CD4-positive, alpha-beta T cell treated with Interleukin-1 beta for 1 hour (primary cell): ENCODE data around the gene LIPF.
A peak's percentile ranks its signal among the peaks of the same experiment; 100 is the strongest.
"Not testable (repeated sequence)": the region's sequence is repeated elsewhere in the genome, so short reads cannot be mapped to it uniquely, and the experiment has no call there.

Experiments used
- DNase-seq, 2 donors: peaks; one replicate each; pipeline ENCODE4 v3.0.0-alpha.2; 2020 to 2022

The LIPF gene

GRCh38 chr10:88676283-88677060 lies 12.2 kb downstream of the LIPF start:
- no peak for DNase-seq

DNA sequence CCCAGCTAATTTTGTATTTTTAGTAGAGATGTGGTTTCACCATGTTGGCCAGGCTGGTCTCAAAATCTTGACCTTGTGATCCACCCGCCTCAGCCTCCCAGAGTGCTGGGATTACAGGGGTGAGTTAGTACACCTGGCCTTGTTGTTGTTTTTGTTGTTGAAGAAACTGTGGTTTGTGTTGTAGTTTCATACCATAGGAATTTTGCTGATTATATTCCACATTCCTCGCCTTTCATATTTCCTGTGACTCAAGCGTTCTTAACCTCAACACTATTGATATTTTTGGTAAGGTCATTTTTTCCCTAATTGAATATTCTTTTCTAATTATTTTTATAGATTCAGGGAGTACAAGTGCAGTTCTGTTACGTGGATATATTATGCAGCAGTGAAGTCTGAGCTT lies 16.7 kb downstream of the LIPF start:
- no peak for DNase-seq

DNA sequence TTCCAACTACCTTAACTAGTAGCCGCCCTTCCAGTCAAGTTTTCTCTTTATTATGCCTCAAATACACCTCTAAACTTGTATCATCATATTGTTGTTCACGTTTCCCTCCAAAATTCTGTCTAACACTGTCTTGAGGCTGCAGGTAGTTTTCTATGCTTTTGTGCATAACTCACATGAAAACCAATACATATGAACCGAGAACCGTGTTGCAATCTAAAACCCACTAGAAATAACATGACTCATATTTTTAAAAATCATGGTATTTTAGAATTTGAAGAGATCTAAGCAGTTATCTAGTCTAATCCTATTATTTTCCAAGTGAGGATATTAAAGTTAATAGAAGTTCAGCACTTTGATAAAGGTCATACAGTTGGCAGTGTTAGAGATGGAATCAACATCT lies 18.2 kb downstream of the LIPF start:
- no peak for DNase-seq

- DNase-seq, result peak in 1 of 2 donors; percentile 29
Measured at GRCh38 chr10:88687853-88688467, 23.7 kb downstream of the LIPF start.

DNA sequence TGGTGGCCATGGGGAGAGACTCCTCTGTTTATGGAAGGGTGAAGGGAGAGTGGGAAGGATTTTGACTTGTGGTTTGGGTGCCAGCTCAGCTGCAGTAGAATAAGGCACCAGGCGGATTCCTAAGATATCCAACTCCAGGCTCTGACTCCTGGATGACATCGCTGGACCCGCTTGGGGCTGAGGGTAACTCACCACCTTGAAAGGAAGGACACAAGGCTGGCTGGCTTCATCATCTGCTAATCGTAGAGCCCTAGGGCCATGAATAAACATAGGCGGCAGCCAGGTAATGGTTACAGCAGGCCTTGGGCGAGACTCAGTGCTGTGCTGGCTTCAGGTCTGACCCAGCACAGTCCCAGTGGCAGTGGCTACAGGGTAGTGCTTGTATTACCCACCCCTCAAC lies 25.1 kb downstream of the LIPF start:
- no peak for DNase-seq

DNA sequence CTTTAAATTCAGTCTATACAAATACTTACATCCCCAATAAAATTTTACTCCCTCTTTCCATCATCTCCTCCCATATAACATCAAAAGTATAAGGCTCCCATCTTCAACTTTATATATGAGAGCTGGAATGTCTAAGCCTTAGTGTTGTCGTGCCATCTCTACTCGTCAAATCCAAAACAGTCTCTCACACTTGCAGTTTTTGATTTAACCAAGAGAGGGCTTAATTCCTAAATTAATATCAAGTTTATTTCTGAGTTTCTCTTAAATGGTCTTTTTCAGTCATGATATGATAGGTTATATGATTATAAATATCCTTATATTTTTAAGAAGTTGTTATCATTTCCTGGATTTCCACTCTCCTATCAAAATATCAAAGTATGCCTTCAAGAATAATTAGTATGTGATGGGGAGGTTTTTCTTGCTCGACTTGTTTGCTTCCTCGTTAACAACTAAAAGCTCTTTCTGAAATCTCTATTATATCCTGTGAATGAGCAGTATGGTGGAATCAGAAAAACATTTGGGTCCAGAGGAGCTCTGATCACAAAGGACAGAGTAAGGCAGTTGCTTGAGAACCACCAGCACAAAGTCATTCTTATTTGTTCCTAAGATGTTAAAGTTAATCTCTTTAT lies 29.3 kb downstream of the LIPF start:
- no peak for DNase-seq

GRCh38 chr10:88702848-88703597 lies 38.8 kb downstream of the LIPF start:
- DNase-seq, result no peak

DNA sequence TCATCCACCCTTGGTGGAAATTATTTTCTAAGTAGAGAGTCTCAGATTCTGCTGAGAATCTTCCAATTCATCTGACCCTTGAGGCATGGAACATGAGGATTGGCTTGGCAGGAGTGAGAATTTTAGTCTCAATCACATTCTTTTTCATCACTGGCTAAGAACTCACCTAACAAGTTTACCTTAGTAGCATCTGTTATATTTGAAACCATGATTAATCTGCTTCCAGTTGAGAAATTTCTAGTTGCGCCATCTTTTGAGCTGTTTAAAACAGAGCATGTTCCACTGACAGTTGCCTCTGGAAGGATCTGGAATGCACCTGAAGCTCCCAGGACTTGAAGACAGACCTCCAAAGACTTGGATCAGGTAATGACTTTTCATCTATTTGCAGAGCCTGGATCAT lies 41.7 kb downstream of the LIPF start, which contains the start of gene LIPK:
TSS of gene LIPK (plus strand) at position 292 of the 400 bp plus-strand sequence. CDS start 18,295 bp downstream, outside the sequence.
- no peak for DNase-seq

- DNase-seq, result no peak
Measured at GRCh38 chr10:88707429-88708155, 43.4 kb downstream of the LIPF start.

GRCh38 chr10:88709361-88709760 lies 45.1 kb downstream of the LIPF start:
- not testable (repeated sequence) for DNase-seq

DNA sequence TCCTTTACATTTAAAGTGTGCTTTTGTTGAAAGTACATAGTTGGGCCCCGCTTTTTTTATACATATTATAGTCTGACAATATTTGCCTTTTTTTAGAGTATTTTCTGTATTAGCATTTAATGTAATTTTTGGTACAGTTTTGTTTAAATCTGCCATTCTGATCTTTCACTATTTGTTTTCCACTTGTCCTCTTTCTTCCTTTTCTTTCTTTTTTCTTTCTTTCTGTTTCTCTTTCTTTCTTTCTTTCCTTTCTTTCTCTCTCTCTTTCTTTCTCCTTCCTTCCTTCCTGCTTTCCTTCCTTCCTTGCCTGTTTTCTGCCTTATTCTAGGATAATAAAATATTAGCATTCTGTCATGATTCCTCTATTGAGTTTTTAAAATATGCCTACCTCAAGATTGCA lies 51.3 kb downstream of the LIPF start:
- DNase-seq, result no peak

DNA sequence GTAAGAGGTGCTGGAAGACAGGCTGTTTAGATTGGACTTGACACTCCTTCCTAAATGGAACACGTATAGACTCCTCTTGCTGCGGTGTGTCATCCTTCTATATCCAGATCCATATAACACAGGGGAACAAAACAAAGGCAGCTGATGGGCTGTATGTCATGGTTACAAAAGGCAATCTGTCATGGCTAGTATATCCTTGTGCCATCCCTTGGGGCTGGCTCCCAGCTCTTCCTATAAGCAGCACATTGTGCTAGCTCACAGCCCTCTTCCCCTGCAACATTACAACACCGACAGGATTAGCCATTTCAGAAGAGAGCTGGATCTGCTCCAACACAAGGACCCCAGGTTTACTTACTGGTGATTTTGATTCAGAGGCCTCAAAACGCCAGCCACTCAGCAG lies 57.1 kb downstream of the LIPF start:
- no peak for DNase-seq

DNA sequence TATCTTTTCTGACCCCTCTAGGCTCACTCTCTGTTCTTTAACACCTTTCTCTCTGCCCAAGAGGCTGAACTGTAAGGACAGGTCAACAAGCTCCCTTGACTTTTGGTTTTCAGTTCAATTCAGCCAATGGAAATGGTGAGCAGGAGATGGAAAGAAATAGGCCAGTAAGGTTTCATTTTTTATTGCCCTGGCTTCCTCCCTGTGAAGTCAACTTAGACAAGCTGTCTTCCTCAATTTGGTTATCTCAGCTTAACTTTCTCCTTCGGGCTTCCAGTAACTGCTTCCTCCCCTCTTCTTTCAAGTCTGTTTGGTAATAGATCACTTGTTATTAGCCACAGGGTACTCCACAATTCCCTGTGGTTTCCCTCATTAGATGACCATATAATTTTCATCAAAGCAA lies 61.6 kb downstream of the LIPF start:
- DNase-seq, result no peak

DNA sequence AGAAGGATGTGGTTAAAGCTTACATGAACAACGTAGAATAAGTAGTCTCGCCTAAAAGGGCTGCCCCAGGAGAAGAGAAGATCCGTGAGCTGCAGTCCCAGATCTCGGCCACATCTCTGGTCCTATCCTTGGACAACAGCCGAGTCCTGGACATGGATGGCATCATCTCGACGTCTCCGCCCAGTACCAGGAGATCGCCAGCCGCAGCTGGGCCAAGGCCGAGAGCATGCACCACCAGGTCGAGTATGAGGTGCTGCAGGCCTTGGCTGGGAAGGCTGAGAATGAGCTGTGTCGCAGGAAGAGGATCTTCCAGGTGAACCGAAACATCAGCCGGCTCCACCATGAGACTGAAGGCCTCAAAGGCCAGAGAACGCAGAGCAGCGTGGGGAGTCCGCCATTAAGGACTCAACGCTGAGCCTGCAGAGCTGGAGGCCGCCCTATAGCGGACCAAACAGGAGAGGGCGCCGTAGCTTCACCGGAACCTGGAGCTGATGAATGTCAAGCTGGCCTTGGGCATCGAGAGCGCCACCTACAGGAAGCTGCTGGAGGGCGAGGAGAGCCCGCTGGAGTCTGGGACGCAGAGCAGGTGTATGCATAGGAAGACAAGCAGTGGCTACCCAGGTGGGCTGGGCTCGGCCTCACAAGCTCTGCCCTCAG lies 64.0 kb downstream of the LIPF start:
- peak; percentile 18 to 20 for DNase-seq
